SU-DHL-6 (cell line): ENCODE results near the gene INPP4B.

Experiments
- H2AFZ ChIP-seq: fragments of 200-600 bp; sonication (generic); 2 replicates; pipeline ENCODE4 v1.6.1; 2014; ENCODE audit warnings: low read depth, mild to moderate bottlenecking, moderate library complexity, mixed read lengths, antibody characterized with exemption, low read length; ENCODE audit not compliant: severe bottlenecking
- H3F3A ChIP-seq: fragments of 200-600 bp; shearing (Covaris generic); 2 replicates; pipeline ENCODE4 v1.6.0; 2016; ENCODE audit warnings: antibody characterized with exemption, mild to moderate bottlenecking; ENCODE audit not compliant: insufficient read depth
- H3K27ac ChIP-seq: fragments of 200-600 bp; sonication (generic); 2 replicates; pipeline ENCODE4 v1.5.1; 2016; ENCODE audit warnings: low read depth, mild to moderate bottlenecking, low read length, moderate library complexity, mixed read lengths
- H3K27me3 ChIP-seq: fragments of 200-600 bp; sonication (generic), shearing (Covaris generic); 2 replicates; pipeline ENCODE4 v1.6.0; 2014; ENCODE audit warnings: mild to moderate bottlenecking, low read length
- H3K36me3 ChIP-seq: fragments of 200-600 bp; sonication (generic); 2 replicates; pipeline ENCODE4 v1.6.1; 2014; ENCODE audit warnings: mild to moderate bottlenecking, low read length, mixed read lengths
- H3K4me2 ChIP-seq: fragments of 300-600, 200-600 bp; shearing (Covaris generic), sonication (generic); 2 replicates; pipeline ENCODE4 v1.6.0; 2014; ENCODE audit warnings: low read length, low read depth, mild to moderate bottlenecking; ENCODE audit not compliant: poor library complexity, severe bottlenecking
- H3K4me3 ChIP-seq: fragments of 200-600 bp; sonication (generic); 2 replicates; pipeline ENCODE4 v1.5.1; 2014; ENCODE audit warnings: antibody characterized with exemption, low read length, mild to moderate bottlenecking, mixed read lengths; ENCODE audit not compliant: insufficient read depth, poor library complexity, severe bottlenecking
- H3K79me2 ChIP-seq: fragments of 200-600 bp; sonication (generic); 2 replicates; pipeline ENCODE4 v1.6.1; 2014; ENCODE audit warnings: mild to moderate bottlenecking, low read length, moderate library complexity; ENCODE audit not compliant: insufficient read depth
- H3K9ac ChIP-seq: fragments of 200-600 bp; sonication (generic); 2 replicates; pipeline ENCODE4 v1.7.0; 2014; ENCODE audit warnings: mild to moderate bottlenecking, low read length
- H3K9me2 ChIP-seq: fragments of 200-600 bp; sonication (generic); replicated peaks from 2 replicates; pipeline ENCODE4 v1.6.1; 2014; ENCODE audit warnings: low read length; ENCODE audit not compliant: insufficient read depth
- H3K9me3 ChIP-seq: fragments of 200-600 bp; sonication (generic); 2 replicates; pipeline ENCODE4 v1.6.1; 2014; ENCODE audit warnings: low read length, mixed read lengths; ENCODE audit not compliant: insufficient read depth
- H4K20me1 ChIP-seq: fragments of 200-600 bp; sonication (generic); 2 replicates; pipeline ENCODE4 v1.6.1; 2014; ENCODE audit warnings: low read depth, mild to moderate bottlenecking, antibody characterized with exemption, low read length, moderate library complexity, mixed read lengths
- CTCF ChIP-seq: fragments of 200-600 bp; sonication (generic); IDR thresholded peaks from one replicate; pipeline ENCODE4 v1.5.1; 2017; ENCODE audit warnings: antibody characterized with exemption, mild to moderate bottlenecking, low read length, moderate library complexity; ENCODE audit not compliant: insufficient read depth, poor library complexity, severe bottlenecking
- EZH2phosphoT487 ChIP-seq: fragments of 200-600 bp; sonication (generic), shearing (Covaris generic); conservative IDR thresholded peaks from 2 replicates; pipeline ENCODE4 v1.6.1; 2018; ENCODE audit warnings: mild to moderate bottlenecking, antibody characterized with exemption, low read length, moderate library complexity, mixed read lengths

Gene INPP4B

GRCh38 chr4:142463206-142463605 lies 382.9 kb downstream of the INPP4B start:
- Histone ChIP-seq H3K4me3 (no peak overlapping the region), H2AFZ (no peak overlapping the region), H3K36me3 (no peaks in the 10 kb centered on the region), H3K4me2 (no peak overlapping the region), H3K9me2 (no peaks in the 10 kb centered on the region), H3F3A (no peaks in the 10 kb centered on the region), H4K20me1 (no peaks in the 10 kb centered on the region), H3K9ac (no peak overlapping the region), H3K79me2 (no peaks in the 10 kb centered on the region), H3K27ac (no peak overlapping the region), H3K27me3 (no peaks in the 10 kb centered on the region), H3K9me3 (no peaks in the 10 kb centered on the region)
- no peak for TF ChIP-seq EZH2phosphoT487
- TF ChIP-seq CTCF: no peak

GRCh38 chr4:142452161-142452855 lies 393.8 kb downstream of the INPP4B start:
- no peaks in the 10 kb centered on the region for H3K27me3 ChIP-seq
- no peaks in the 10 kb centered on the region for H3K9me2 ChIP-seq
- H3K36me3 ChIP-seq: no peaks in the 10 kb centered on the region
- H3K9ac ChIP-seq: no peak overlapping the region
- no peaks in the 10 kb centered on the region for H3F3A ChIP-seq
- no peaks in the 10 kb centered on the region for H4K20me1 ChIP-seq
- H3K27ac ChIP-seq: no peak overlapping the region
- H3K79me2 ChIP-seq: no peaks in the 10 kb centered on the region
- H2AFZ ChIP-seq: no peak overlapping the region
- no peak overlapping the region for H3K4me3 ChIP-seq
- no peaks in the 10 kb centered on the region for H3K9me3 ChIP-seq
- H3K4me2 ChIP-seq: no peak overlapping the region
- TF ChIP-seq EZH2phosphoT487: no peak
- no peak for TF ChIP-seq CTCF

- H3K9ac ChIP-seq: no peak overlapping the region
- H3K4me3 ChIP-seq: no peak overlapping the region
- no peaks in the 10 kb centered on the region for H3K9me3 ChIP-seq
- no peaks in the 10 kb centered on the region for H3F3A ChIP-seq
- H3K27ac ChIP-seq: no peak overlapping the region
- H3K4me2 ChIP-seq: no peak overlapping the region
- no peaks in the 10 kb centered on the region for H3K27me3 ChIP-seq
- no peaks in the 10 kb centered on the region for H3K9me2 ChIP-seq
- H3K79me2 ChIP-seq: no peaks in the 10 kb centered on the region
- H2AFZ ChIP-seq: no peak overlapping the region
- TF ChIP-seq CTCF: no peak
- no peak for TF ChIP-seq EZH2phosphoT487
- H4K20me1 ChIP-seq: no peaks in the 10 kb centered on the region
- no peaks in the 10 kb centered on the region for H3K36me3 ChIP-seq
These were observed 396.2 kb downstream of the INPP4B start for GRCh38 chr4:142449771-142450373.
